Measurements from ENCODE around the gene CFAP210. TPM values are rescaled to one million over a fixed set of nuclear protein-coding genes. Genes with fewer than 3 reads are reported as not detected.
A peak's percentile ranks its signal among the peaks of the same experiment; 100 is the strongest.

CFAP210 gene
- total RNA-seq, 1 experiment from 2014 or later = not detected

DNA sequence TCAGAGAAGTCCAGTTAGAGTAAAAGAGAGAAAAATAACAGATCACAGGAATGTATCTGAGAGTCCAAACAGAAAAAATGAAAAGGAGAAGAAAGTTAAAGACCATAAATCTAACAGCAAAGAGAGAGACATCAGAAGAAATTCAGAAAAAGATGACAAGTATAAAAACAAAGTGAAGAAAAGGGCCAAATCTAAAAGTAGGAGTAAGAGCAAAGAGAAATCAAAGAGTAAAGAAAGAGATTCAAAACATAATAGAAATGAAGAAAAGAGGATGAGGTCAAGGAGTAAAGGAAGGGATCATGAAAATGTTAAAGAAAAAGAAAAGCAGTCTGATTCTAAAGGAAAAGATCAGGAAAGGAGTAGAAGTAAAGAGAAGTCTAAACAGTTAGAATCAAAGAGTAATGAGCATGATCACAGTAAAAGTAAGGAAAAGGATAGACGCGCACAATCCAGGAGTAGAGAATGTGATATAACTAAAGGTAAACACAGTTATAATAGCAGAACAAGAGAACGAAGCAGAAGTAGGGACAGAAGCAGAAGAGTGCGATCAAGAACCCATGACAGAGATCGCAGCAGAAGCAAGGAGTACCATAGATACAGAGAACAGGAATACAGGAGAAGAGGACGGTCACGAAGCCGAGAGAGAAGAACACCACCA lies 57.6 kb downstream of the CFAP210 start:
- Histone ChIP-seq H3K9ac (ENCODE audit: low read length) (no peak overlapping the region), H3K36me3 (ENCODE audit: control insufficient read depth in 1 of 2, insufficient read depth in 2 of 2, low read length in 2 of 2) (peaks cover 28 to 40% of the 10 kb centered on the region in 2 experiments), H3K9me2 (ENCODE audit: insufficient read depth) (no peaks in the 10 kb centered on the region), H2AFZ (ENCODE audit: low read depth, low read length, poor library complexity, severe bottlenecking) (no peak overlapping the region), H3K9me3 (ENCODE audit: control insufficient read depth in 1 of 2, insufficient read depth in 1 of 2, low read depth in 1 of 2, low read length in 2 of 2) (no peaks in the 10 kb centered on the region), H4K20me1 (ENCODE audit: insufficient read depth) (no peaks in the 10 kb centered on the region), H3K4me2 (ENCODE audit: low read length) (no peak overlapping the region), H3K27ac (ENCODE audit: low read depth, low read length) (no peak overlapping the region), H3K4me1 (ENCODE audit: control insufficient read depth in 1 of 2, insufficient read depth in 2 of 2, low read length in 2 of 2) (no peaks in the 10 kb centered on the region), H3K79me2 (ENCODE audit: insufficient read depth, low read length) (0 out of 2 replicates have a peak, but pooled peaks cover 7% of the 10 kb centered on the region), H3K27me3 (ENCODE audit: insufficient read depth, low read length) (no peaks in the 10 kb centered on the region), H3K4me3 (replicated peaks in 1 of 2; ENCODE audit: low read depth in 1 of 2, low read length in 2 of 2) (no peak overlapping the region)
- intact Hi-C loops (cut with micrococcal nuclease) = no loop called here
- BruUV-seq (replicated peaks) = TSS peak; percentile 77
- ATAC-seq (no peak), DNase-seq (ENCODE audit: low read depth, low spot score) (no peak)
- ChIA-PET CTCF (no interaction called here), RAD21 (ENCODE audit: low non-redundant PET in 1 of 2, low total read pairs in 2 of 2, uncharacterized antibody in 2 of 2, unreplicated experiment in 2 of 2) (no interaction called here), POLR2A (no interaction called here)
- TF ChIP-seq YY1 (IDR thresholded peaks at IDR 0.05; ENCODE audit: extremely low read depth, insufficient replicate concordance, low read depth, low read length) (no peak), EGR1 (IDR thresholded peaks at IDR 0.05; ENCODE audit: low read depth) (no peak), EZH2phosphoT487 (IDR thresholded peaks at IDR 0.05; ENCODE audit: borderline replicate concordance) (no peak), CBX3 (IDR thresholded peaks at IDR 0.05; ENCODE audit: low read depth) (no peak), SIN3A (IDR thresholded peaks at IDR 0.05; ENCODE audit: low read depth) (no peak), ZFX (IDR thresholded peaks at IDR 0.05) (no peak), SP1 (IDR thresholded peaks at IDR 0.05; ENCODE audit: low read depth) (no peak), REST (IDR thresholded peaks at IDR 0.05; ENCODE audit: low read depth) (no peak), POLR2A (IDR thresholded peaks at IDR 0.05; ENCODE audit: borderline replicate concordance, extremely low read depth, insufficient read depth, insufficient read length) (no peak), JUND (IDR thresholded peaks at IDR 0.05) (no peak), ATF3 (IDR thresholded peaks at IDR 0.05) (no peak), CEBPB (IDR thresholded peaks at IDR 0.05; ENCODE audit: low read depth) (no peak)
- TF ChIP-seq, protein P1, sequence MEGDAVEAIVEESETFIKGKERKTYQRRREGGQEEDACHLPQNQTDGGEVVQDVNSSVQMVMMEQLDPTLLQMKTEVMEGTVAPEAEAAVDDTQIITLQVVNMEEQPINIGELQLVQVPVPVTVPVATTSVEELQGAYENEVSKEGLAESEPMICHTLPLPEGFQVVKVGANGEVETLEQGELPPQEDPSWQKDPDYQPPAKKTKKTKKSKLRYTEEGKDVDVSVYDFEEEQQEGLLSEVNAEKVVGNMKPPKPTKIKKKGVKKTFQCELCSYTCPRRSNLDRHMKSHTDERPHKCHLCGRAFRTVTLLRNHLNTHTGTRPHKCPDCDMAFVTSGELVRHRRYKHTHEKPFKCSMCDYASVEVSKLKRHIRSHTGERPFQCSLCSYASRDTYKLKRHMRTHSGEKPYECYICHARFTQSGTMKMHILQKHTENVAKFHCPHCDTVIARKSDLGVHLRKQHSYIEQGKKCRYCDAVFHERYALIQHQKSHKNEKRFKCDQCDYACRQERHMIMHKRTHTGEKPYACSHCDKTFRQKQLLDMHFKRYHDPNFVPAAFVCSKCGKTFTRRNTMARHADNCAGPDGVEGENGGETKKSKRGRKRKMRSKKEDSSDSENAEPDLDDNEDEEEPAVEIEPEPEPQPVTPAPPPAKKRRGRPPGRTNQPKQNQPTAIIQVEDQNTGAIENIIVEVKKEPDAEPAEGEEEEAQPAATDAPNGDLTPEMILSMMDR (IDR thresholded peaks at IDR 0.05 in 2 of 3, conservative IDR thresholded peaks at IDR 0.05 in 1 of 3; ENCODE audit: borderline replicate concordance in 1 of 3, insufficient read depth in 1 of 3, low read depth in 2 of 3, low read length in 2 of 3) = no peak
- TF ChIP-seq, protein P2, sequence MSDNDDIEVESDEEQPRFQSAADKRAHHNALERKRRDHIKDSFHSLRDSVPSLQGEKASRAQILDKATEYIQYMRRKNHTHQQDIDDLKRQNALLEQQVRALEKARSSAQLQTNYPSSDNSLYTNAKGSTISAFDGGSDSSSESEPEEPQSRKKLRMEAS (IDR thresholded peaks at IDR 0.05) = no peak

Measured in HCT116 (cell line).